GM12891 (cell line): ENCODE data around the gene PSD.

Experiments
- POLR2A ChIP-seq: IDR thresholded peaks from 2 replicates; pipeline ENCODE4 v1.6.1; 2011; ENCODE audit warnings: low read depth, low read length, control low read depth
- POLR2AphosphoS5 ChIP-seq: IDR thresholded peaks from 2 replicates; pipeline ENCODE4 v1.6.1; 2011; ENCODE audit warnings: low read depth, low read length, control low read depth
- SPI1 ChIP-seq: IDR thresholded peaks from 2 replicates; pipeline ENCODE4 v1.6.1; 2011; ENCODE audit warnings: low read depth, low read length, control low read depth
- TAF1 ChIP-seq: IDR thresholded peaks from 2 replicates; pipeline ENCODE4 v1.6.1; 2011; ENCODE audit warnings: low read depth, low read length, control low read depth

- TF ChIP-seq POLR2A (no peak), POLR2AphosphoS5 (no peak), SPI1 (no peak), TAF1 (no peak)
Observed at GRCh38 chr10:102381983-102382382, 36.6 kb downstream of the PSD start.
